ENCODE data around the gene PGRMC1.
"Not testable (repeated sequence)": the region's sequence is repeated elsewhere in the genome, so short reads cannot be mapped to it uniquely, and the experiment has no call there.

Gene PGRMC1

DNA sequence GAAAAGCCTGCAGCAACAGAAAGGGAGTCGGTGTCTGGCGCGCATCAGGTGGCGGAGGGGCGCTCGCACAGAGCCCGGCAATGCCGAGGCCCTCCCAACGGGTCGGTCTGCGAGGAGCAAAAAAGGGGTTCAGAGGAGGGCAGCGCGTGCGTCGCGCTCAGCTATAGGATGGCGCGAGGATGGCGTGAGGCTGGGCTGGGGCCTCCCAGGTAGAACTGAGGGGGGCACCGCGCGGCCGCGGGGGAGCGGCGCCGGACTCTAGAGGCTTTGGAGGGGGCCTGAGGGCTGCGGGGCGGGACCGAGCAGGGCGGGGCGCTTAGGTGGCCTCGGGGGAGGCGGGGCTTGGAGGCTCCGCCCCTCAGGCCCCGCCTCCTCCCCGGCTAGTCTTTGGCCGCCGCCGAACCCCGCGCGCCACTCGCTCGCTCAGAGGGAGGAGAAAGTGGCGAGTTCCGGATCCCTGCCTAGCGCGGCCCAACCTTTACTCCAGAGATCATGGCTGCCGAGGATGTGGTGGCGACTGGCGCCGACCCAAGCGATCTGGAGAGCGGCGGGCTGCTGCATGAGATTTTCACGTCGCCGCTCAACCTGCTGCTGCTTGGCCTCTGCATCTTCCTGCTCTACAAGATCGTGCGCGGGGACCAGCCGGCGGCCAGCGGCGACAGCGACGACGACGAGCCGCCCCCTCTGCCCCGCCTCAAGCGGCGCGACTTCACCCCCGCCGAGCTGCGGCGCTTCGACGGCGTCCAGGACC is at the start of gene PGRMC1:
TSS of gene PGRMC1 (plus strand) at position 414 of the 751 bp plus-strand sequence. CDS start at position 493, 79 bp downstream.
- peak; percentile 66 for DNase-seq (ENCODE audit: low read depth in 2 of 2)

DNA sequence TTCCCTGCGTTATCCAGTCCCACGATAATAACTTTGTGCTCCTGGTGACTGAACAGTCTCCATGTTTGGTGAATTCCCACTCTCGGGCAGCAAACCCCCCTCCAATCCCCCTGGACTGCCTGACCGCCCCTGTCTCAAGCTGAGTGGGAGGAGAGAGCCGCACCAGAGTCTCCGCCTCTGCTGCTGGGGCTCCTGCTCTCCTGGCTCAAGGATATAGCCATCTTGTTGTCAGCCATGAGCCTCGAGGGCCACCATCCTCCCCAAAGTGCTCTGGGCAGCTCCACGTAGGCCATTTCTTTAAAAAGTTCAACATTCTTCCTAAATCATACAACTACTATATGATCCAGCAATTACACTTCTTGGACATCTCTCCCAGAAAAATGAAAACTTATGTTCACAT is 49.3 kb upstream of the PGRMC1 start:
- no peak for DNase-seq (ENCODE audit: low read depth in 2 of 2)

DNA sequence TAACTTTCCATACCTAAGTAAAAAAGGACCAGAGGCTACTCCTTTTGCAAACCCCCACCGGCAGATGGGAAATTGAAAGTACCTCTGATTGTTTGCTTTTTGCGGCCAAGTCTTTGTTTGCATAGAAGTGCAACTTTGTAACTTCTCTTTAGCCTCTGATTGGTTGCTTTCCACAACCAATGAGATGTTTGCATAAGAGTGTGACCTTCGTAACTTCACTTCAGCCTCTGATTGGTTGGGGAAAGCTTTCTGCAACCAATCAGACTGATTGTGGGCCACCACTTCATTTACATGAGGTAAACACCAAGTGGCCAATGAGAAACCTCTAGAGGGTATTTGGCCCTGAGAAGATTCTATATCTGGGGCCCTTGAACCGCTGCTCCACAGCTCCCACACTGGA is 48.8 kb upstream of the PGRMC1 start:
- no peak for DNase-seq (ENCODE audit: low read depth in 2 of 2)

DNA sequence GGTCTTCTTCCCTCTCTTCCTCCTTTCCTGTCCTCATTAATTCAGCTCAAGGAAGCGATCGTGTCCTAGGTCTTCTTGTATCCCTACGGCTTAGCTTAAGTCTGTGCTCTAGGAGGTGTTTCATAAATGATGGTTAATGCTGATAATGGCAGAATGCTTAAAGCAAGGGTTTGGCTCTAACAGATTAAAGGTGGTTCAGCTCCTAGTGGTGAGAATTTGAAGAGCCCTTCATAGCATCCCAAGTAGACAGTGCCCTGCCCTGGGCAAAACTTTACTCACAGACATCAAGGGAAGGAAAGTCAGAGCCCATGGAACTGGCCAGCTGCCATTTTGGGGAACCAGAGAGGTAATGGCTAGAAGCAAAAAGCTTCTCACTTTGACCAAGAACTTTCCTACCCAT is 47.0 kb upstream of the PGRMC1 start:
- no peak for DNase-seq (ENCODE audit: low read depth in 2 of 2)

DNA sequence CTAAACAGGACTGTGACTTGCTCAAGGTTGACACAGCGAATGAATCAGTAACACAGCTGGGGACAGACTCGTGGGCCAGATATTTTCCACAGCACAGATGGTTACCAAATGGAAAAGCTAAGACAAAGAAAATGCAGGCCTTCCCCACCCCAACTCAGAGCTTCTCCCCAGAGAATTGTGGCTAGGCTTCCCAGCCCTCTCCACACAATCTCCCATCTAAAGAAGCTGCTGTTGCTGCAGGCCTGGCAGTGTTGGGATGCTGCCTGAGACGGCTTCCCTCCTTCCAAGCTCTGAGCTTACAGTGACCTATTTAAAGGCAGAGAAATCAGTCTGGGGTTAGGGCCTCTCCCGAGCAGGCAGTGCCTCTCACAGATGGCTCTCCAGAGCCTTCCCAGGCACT is 46.5 kb upstream of the PGRMC1 start:
- DNase-seq (ENCODE audit: low read depth in 2 of 2), result no peak

DNA sequence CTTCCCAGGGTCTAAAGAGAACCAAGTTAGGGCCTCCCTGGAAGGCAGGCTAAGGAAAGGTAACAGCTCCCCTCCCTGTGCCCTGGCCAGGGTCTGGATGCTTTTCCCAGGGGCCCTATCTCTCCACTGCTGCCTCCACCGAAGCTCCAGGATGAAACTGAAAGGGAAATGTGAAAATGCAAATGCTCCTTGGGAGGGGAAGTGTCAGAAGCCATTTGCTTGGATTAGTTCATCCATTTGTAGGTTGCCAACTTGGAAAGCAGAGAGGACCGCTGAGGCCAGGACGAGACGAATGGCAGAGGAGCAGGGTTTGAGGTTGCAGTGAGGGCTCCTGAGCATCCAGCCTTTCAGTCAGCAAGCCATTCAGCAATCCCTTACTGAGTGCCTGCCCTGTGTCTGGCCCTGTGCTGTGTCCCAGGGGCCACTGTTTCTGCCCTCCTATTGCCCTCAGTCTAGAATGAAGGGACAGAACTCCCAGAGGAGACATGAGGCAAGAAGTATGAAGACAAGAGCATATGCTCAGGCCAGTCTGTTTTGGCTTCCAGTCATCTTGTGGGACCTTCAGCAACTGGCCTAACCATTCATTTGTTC is 45.9 kb upstream of the PGRMC1 start:
- DNase-seq (ENCODE audit: low read depth in 2 of 2), result no peak

DNA sequence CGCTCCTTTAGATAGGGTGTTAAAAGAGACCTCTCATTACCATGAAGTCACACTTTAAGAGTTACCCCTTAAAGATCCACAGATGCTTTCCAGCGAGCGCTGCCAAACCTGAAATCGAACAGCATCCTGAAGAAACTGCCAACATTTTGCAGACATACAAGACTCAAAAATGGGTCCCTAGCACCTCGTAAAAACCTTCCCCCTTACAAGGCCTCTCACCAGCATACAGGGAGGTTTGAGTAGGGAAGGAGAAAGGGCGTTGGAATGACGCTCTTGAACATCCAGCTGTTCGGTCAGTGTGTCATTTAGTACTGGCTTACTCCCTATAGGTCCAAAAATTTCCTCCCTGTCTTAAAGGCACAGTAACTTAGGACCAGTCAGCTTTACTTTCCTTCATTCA is 45.3 kb upstream of the PGRMC1 start:
- DNase-seq (ENCODE audit: low read depth in 2 of 2), result no peak

DNA sequence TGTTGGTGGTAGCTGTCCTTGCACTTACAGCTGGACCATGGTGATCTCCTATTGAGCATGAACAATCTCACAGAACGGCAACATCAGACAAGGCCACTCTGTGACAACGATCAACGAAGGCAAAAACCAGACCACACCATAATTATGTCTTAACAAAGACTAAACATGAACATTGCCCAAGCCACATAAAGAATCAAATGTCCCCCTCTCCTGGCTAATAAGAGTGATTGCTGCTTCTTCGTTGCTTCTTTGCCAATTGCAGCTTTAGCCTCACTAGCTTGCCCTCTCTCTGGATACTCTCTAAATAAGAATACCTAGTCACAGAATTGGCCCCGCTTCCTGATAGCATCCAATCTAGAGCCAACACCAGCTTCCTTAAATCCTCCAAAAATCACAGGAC is 41.5 kb upstream of the PGRMC1 start:
- DNase-seq (ENCODE audit: low read depth in 2 of 2), result no peak

DNA sequence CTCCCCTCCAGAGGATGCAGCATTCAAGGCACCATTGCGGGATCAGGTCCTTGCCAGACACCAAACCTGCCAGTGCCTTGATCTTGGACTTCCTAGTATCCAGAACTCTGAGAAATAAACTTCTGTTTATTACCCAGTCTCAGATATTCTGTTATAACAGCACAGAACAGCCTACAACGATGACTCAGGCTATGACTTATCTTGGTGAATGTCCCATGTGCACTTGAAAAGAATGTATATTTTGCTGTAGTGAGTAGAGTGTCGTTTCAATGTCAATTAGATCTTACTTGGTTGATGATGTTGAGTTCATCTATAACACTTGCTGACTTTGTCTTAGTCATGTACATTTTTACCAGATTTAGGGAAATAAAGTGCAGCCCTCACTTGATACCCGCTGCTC is 34.5 kb upstream of the PGRMC1 start:
- DNase-seq (ENCODE audit: low read depth in 2 of 2), result no peak

DNA sequence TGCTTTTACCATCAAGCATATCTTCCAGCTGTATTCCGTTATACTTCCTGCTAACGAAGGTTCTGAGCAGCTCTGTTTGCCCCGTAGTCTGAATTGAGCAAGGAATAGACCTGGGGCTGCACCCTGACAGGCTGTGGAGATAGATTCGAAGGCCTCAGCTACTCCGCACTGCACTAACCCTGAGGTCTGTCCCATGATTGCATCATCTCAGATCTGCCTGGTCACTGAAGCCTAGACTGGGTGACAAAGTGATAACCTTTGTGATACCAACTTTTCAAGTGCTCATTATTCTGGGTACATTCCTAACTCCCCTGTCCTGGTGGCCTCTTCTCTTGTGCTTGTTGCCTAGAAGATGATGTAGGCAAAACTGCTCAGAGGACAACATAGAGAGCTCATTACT is 29.9 kb upstream of the PGRMC1 start:
- DNase-seq (ENCODE audit: low read depth in 2 of 2), result no peak

DNA sequence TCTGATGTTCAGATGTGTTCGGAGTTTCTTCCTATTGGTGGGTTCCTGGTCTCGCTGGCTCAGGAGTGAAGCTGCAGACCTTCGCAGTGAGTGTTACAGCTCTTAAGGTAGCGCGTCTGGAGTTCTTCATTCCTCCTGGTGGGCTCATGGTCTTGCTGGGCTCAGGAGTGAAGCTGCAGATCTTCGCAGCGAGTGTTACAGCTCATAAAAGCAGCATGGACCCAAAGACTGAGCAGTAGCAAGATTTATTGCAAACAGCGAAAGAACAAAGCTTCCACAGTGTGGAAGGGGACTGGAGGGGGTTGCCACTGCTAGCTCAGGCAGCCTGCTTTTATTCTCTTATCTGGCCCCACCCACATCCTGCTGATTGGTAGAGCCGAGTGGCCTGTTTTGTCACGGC is 28.6 kb upstream of the PGRMC1 start:
- not testable (repeated sequence) for DNase-seq (ENCODE audit: low read depth in 2 of 2)

DNA sequence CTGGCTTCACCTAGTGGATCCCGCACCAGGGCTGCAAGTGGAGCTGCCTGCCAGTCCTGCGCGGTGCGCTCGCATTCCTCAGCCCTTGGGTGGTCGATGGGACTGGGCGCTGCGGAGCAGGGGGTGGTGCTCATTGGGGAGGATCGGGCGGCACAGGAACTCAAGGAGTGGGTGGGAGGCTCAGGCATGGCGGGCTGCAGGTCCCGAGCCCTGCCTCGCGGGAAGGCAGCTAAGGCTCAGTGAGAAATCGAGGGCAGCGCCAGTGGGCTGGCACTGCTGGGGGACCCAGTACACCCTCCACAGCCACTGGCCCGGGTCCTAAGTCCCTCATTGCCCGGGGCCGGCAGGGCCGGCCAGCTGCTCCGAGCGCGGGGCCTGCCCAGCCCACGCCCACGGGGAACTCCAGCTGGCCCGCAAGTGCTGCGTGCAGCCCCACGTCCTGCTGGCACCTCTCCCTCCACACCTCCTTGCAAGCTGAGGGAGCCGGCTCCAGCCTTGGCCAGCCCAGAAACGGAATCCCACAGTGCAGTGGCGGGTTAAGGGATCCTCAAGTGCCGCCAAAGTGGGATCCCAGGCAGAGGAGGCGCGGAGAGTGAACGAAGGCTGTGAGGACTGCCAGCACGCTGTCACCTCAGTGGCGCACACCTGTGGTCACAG is 27.6 kb upstream of the PGRMC1 start:
- no peak for DNase-seq (ENCODE audit: low read depth in 2 of 2)

DNA sequence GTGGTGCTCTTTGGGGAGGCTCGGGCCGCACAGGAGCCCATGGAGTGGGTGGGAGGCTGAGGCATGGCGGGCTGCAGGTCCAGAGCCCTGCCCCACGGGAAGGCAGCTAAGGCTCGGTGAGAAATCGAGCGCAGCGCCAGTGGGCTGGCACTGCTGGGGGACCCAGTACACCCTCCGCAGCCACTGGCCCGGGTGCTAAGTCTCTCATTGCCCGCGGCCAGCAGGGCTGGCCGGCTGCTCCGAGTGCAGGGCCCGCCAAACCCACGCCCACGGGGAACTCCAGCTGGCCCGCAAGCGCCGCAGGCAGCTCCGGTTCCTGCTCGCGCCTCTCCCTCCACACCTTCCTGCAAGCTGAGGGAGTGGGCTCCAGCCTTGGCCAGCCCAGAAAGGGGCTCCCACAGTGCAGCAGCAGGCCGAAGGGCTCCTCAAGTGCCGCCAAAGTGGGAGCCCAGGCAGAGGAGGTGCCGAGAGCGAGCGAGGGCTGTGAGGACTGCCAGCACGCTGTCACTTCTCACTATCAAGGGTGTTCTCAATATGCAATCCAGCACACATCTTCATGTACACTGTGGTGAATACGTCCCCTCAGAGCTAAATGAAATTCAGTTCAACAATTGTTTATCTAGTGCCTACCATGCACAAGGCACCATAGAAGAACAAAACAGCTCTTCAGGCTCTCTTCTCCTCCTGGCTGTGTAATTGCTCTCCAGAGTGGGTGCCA is 25.0 kb upstream of the PGRMC1 start:
- not testable (repeated sequence) for DNase-seq (ENCODE audit: low read depth in 2 of 2)

DNA sequence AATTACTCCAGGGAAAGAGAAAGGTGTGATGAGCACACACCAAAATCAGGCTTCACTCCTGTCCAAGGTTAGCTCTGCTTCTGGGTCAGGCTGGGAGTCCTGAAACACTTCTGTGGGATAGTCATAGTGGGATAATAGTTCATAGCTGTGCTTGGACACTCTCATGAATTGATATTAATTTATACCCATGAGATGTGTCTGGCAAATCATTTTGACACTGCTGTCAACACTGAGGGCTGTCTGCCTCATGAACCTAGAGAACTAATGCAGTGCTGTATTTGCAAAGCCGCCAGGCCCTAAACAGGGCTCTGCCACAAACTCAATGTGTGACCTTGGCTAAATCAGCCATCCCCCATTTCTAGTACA is 24.5 kb upstream of the PGRMC1 start:
- DNase-seq (ENCODE audit: low read depth in 2 of 2), result no peak

DNA sequence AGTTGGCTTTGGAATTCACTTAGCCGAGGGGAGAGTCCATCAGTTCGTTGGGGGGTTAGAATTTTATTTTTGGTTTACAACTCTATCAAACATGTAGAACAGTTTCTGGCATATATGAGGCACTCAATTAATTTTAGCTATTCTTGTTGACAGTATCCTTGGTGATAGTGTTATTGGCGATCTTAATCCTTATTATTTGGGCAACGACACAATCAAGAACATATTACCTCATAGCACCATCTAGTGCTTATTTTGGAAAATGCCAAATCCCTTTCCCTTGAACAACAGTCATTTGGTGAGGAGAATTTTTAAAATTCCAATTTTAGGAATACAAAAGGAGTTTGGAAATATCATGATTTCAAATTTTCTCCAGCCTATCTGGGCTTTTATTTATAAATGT is 17.9 kb upstream of the PGRMC1 start:
- DNase-seq (ENCODE audit: low read depth in 2 of 2), result no peak

DNA sequence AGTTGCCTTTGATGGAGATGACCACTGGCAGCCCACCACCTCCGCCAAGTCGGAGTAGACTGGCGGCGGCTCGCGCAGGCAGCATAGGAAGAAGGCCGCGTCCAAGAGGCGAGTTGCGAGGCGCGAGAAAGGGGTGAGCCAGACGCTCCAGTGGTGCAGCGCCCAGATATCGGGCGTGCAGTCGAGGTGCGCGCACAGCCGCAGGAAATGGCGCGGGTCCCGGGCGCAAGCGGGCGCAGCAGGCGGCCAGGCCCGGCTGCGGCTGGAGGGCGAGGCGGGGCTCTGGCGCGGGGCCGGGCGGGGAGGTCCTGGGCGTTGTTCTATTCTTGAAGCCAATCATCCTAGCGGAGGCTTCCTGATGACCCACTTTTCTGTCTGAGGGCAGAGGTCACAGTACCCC is 13.2 kb upstream of the PGRMC1 start:
- no peak for DNase-seq (ENCODE audit: low read depth in 2 of 2)

DNA sequence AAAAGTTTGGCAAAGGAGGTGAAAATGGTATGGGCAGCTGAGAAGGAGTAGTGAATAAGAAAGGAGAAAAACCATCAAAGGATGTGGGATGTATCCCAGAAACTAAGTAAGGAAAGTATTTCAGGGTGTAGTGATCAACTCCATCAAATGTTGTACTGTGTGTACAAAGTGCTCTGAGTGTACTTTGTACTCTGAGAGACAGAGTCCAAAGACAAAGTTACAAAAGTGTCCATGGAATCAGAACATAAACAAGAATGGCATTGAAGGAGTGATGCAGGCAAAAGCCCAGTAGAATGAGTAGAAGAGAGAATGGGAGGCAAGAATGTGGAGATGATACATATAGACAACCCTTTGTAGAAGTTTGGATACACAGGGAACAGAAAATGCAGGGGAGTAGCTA is 12.3 kb upstream of the PGRMC1 start:
- DNase-seq (ENCODE audit: low read depth in 2 of 2), result no peak

DNA sequence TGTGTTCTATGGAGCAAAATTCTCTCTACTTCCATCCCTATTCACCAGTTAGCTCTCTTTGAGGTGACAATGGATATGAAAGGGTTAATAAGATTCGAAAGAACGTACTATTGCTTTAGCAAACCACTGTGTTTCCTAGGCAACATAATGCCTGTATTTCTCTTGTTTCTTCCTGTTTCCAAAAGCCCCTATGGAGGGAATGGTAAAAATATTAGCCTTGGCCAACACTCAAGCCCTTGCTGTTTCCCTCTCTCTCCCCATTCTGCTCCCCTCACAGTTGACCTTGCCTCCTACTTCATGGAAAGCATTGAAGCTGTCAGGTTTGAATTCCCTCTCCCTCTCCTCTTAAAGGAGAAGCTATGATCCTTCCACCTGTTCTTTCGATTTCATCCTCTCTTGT is 9.6 kb upstream of the PGRMC1 start:
- no peak for DNase-seq (ENCODE audit: low read depth in 2 of 2)

DNA sequence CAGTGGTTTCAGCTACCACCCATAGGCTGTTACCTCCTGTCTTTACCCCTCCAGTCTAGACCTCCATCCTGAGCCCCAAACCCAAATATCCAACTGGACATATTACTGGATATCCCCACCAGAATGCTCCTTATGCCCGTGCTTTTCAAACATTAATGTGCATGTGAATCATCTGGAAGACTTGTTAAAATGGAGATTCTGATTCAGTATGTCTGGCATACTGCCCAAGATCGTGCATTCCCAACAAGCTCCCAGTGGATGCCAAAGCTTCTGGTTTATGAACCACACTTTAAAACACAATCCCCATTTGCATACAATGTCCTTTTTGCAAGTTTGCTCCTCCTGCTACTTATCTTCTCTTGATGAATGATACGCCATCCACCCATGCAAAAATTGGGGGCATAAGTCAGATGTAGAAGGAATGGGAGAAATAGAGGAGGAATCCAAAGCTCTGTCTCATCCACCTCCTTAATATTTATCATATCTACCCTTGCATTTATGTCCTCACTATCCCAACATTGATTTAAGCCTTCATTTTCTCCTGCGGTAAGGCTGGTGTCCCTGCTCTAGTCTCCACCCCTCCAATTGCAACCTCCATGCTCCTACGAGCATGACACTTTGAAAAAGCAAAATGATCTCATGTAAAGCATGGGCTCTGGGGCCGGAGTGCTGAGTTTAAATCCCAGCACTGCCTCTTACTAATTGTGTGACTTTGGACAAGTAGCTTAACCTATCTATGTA is 7.4 kb upstream of the PGRMC1 start:
- no peak for DNase-seq (ENCODE audit: low read depth in 2 of 2)

DNA sequence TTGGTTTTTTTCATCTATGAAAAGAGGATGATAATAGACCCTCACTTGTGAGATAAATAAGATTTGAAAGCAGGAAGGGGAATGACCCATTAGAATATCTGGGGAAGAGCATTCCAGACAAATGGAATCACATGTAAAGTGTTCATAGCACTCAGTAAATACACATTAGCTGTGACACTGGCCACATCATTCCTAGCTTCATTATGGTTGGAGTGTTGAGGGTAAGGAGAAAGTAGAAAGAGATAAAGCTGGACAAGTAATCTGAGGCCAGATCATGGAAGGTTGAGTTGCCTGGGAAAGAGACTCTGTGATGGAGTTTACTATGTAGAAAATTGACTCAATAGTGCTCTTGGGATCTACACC is 6.9 kb upstream of the PGRMC1 start:
- DNase-seq (ENCODE audit: low read depth in 2 of 2), result no peak

DNA sequence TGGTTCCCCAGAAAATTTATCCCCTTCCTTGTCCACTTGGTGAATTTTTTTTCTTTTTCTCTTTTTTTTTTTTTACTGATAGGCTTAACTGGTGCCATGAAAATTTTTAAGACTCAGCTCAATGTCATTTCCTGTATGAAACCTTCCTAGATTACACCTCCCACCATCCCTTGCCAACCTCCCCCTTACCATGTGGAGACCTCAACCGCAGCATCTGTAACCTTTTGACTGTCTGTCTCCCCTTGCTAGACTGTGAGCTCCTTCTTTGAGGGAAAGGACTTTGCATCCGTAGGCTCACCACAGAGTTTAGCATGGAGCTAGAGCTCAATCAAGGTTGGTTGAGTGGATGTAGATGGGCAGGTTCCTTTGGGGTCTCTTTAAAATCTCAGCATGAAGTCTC is 5.2 kb upstream of the PGRMC1 start:
- DNase-seq (ENCODE audit: low read depth in 2 of 2), result no peak

DNA sequence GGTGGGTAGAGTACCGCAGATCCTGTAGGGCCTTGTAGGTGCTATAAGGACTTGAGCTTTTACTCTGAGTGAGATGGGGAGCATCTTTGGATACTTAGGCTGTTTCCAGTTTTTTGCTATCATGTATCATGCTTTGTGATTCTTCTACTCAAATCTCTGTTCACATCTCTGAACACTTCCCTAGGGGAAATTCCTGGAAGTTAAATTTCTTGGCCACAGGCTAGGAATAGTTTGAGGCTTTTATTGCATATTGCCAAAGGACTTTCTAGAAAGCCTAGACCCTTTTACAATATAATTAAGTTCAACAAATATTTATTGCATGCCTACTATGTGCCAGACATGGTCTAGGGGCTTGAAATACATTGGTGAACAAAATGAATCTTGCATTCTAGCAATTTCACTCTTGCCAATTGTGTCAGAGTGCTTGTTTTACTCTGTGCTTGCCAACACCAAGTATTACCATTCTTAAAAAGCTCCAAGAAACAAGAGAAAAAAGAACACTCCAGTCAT is 4.1 kb upstream of the PGRMC1 start:
- no peak for DNase-seq (ENCODE audit: low read depth in 2 of 2)
